K562 (cell line): ENCODE measurements around the gene EN1.

Source experiments
- ATF6 ChIP-seq: sonication (generic); formaldehyde crosslinking; IDR thresholded peaks from 2 replicates; pipeline ENCODE4 v1.4.0; 2020; ENCODE audit warnings: mild to moderate bottlenecking, missing genetic modification reagents
- MXI1 ChIP-seq: IDR thresholded peaks from 2 replicates; pipeline ENCODE4 v1.6.1; 2011; ENCODE audit warnings: low read depth, mild to moderate bottlenecking, improper control_type of control experiment, low read length
- NFATC3 ChIP-seq: fragments of 450-650 bp; IDR thresholded peaks from 2 replicates; pipeline ENCODE4 v1.6.1; 2017; ENCODE audit warnings: mild to moderate bottlenecking
- POLR2A ChIP-seq: fragments of 450-650 bp; conservative IDR thresholded peaks from 2 replicates; pipeline ENCODE4 v1.6.1; 2016
- RAD21 ChIP-seq, 2 experiments: fragments of 250-450 bp in 1 of 2; fragments of 450-650 bp in 1 of 2; sonication (Bioruptor Pico) in 1 of 2; formaldehyde crosslinking in 1 of 2; IDR thresholded peaks in 1 of 2; conservative IDR thresholded peaks in 1 of 2; 2 replicates each; pipeline versions ENCODE4 v1.4.0 to v1.8.0; 2020 to 2022; ENCODE audit warnings: mild to moderate bottlenecking in 2 of 2, moderate library complexity in 1 of 2
- RAD51 ChIP-seq: fragments of 450-650 bp; IDR thresholded peaks from 2 replicates; pipeline ENCODE4 v1.7.1; 2016; ENCODE audit warnings: low read depth, mild to moderate bottlenecking, borderline replicate concordance
- RNF2 ChIP-seq: sonication (generic); IDR thresholded peaks from 2 replicates; pipeline ENCODE4 v1.6.1; 2016
- XRCC4 ChIP-seq: IDR thresholded peaks from one replicate; pipeline ENCODE4 v1.6.1; 2011; ENCODE audit not compliant: insufficient read depth, insufficient read length; ENCODE audit errors: extremely low read depth
- TF ChIP-seq, protein P1 (sequence below), 3 experiments: IDR thresholded peaks in 2 of 3; conservative IDR thresholded peaks in 1 of 3; 2 replicates each; pipeline ENCODE4 v1.5.1; 2011 to 2012; ENCODE audit warnings: low read length in 3 of 3, mild to moderate bottlenecking in 3 of 3, control low read depth in 2 of 3, improper control_type of control experiment in 1 of 3, inconsistent platforms in 1 of 3, low read depth in 1 of 3, mixed read lengths in 1 of 3, moderate library complexity in 1 of 3; ENCODE audit not compliant: insufficient read depth in 2 of 3

GRCh38 chr2:118893100-118893499 lies 45.7 kb upstream of the EN1 start:
- TF ChIP-seq ATF6 (CRISPR knock-in tag) (no peak), NFATC3 (no peak), XRCC4 (no peak), MXI1 (no peak), RNF2 (no peak), POLR2A (no peak), RAD21 (CRISPR knock-in tag; conservative IDR thresholded peaks at IDR 0.05 in 1 of 2, IDR thresholded peaks at IDR 0.05 in 1 of 2) (no peak), RAD51 (no peak)
- TF ChIP-seq, protein P1, sequence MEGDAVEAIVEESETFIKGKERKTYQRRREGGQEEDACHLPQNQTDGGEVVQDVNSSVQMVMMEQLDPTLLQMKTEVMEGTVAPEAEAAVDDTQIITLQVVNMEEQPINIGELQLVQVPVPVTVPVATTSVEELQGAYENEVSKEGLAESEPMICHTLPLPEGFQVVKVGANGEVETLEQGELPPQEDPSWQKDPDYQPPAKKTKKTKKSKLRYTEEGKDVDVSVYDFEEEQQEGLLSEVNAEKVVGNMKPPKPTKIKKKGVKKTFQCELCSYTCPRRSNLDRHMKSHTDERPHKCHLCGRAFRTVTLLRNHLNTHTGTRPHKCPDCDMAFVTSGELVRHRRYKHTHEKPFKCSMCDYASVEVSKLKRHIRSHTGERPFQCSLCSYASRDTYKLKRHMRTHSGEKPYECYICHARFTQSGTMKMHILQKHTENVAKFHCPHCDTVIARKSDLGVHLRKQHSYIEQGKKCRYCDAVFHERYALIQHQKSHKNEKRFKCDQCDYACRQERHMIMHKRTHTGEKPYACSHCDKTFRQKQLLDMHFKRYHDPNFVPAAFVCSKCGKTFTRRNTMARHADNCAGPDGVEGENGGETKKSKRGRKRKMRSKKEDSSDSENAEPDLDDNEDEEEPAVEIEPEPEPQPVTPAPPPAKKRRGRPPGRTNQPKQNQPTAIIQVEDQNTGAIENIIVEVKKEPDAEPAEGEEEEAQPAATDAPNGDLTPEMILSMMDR (IDR thresholded peaks at IDR 0.05 in 2 of 3, conservative IDR thresholded peaks at IDR 0.05 in 1 of 3; ENCODE audit: insufficient read depth in 2 of 3, low read depth in 1 of 3, low read length in 3 of 3), result no peak
